ENCODE data around the gene FARSB. TPM values are rescaled to one million over a fixed set of nuclear protein-coding genes. Genes with fewer than 3 reads are reported as not detected.

Gene FARSB
- polyA plus RNA-seq, 1 donor from 2014 or later = 15.2 TPM

GRCh38 chr2:222672068-222672401, 16.1 kb upstream of the FARSB start:
- H4K20me1 ChIP-seq (ENCODE audit: insufficient read depth) = no peaks in the 10 kb centered on the region
- no peaks in the 10 kb centered on the region for H3K79me2 ChIP-seq (replicated peaks; ENCODE audit: insufficient read depth, low read length)
- peaks cover 31% of the 10 kb centered on the region for H3K27me3 ChIP-seq (ENCODE audit: insufficient read depth, low read depth, low read length)
- no peaks in the 10 kb centered on the region for H3K9me3 ChIP-seq (ENCODE audit: low read length)
- no peaks in the 10 kb centered on the region for H3F3A ChIP-seq (ENCODE audit: insufficient read depth, low read length, poor library complexity, severe bottlenecking)
- no peak overlapping the region for H3K9ac ChIP-seq (ENCODE audit: low read length)
- no peaks in the 10 kb centered on the region for H3K9me2 ChIP-seq (ENCODE audit: insufficient read depth, low read length)
- TF ChIP-seq MXI1 (conservative IDR thresholded peaks at IDR 0.05; ENCODE audit: poor library complexity, severe bottlenecking) (no peak), EZH2 (IDR thresholded peaks at IDR 0.05; ENCODE audit: borderline replicate concordance, insufficient read depth, low read length, poor library complexity, severe bottlenecking) (no peak), SMC3 (conservative IDR thresholded peaks at IDR 0.05; ENCODE audit: poor library complexity) (no peak), EP300 (conservative IDR thresholded peaks at IDR 0.05; ENCODE audit: poor library complexity, severe bottlenecking) (no peak), RAD21 (conservative IDR thresholded peaks at IDR 0.05) (no peak), POLR2AphosphoS5 (IDR thresholded peaks at IDR 0.05) (no peak), TAF1 (IDR thresholded peaks at IDR 0.05; ENCODE audit: low read depth) (no peak)
- TF ChIP-seq, protein P1, sequence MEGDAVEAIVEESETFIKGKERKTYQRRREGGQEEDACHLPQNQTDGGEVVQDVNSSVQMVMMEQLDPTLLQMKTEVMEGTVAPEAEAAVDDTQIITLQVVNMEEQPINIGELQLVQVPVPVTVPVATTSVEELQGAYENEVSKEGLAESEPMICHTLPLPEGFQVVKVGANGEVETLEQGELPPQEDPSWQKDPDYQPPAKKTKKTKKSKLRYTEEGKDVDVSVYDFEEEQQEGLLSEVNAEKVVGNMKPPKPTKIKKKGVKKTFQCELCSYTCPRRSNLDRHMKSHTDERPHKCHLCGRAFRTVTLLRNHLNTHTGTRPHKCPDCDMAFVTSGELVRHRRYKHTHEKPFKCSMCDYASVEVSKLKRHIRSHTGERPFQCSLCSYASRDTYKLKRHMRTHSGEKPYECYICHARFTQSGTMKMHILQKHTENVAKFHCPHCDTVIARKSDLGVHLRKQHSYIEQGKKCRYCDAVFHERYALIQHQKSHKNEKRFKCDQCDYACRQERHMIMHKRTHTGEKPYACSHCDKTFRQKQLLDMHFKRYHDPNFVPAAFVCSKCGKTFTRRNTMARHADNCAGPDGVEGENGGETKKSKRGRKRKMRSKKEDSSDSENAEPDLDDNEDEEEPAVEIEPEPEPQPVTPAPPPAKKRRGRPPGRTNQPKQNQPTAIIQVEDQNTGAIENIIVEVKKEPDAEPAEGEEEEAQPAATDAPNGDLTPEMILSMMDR (IDR thresholded peaks at IDR 0.05; ENCODE audit: poor library complexity, severe bottlenecking) = no peak
- TF ChIP-seq, protein P2, sequence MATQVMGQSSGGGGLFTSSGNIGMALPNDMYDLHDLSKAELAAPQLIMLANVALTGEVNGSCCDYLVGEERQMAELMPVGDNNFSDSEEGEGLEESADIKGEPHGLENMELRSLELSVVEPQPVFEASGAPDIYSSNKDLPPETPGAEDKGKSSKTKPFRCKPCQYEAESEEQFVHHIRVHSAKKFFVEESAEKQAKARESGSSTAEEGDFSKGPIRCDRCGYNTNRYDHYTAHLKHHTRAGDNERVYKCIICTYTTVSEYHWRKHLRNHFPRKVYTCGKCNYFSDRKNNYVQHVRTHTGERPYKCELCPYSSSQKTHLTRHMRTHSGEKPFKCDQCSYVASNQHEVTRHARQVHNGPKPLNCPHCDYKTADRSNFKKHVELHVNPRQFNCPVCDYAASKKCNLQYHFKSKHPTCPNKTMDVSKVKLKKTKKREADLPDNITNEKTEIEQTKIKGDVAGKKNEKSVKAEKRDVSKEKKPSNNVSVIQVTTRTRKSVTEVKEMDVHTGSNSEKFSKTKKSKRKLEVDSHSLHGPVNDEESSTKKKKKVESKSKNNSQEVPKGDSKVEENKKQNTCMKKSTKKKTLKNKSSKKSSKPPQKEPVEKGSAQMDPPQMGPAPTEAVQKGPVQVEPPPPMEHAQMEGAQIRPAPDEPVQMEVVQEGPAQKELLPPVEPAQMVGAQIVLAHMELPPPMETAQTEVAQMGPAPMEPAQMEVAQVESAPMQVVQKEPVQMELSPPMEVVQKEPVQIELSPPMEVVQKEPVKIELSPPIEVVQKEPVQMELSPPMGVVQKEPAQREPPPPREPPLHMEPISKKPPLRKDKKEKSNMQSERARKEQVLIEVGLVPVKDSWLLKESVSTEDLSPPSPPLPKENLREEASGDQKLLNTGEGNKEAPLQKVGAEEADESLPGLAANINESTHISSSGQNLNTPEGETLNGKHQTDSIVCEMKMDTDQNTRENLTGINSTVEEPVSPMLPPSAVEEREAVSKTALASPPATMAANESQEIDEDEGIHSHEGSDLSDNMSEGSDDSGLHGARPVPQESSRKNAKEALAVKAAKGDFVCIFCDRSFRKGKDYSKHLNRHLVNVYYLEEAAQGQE (IDR thresholded peaks at IDR 0.05; ENCODE audit: borderline replicate concordance) = no peak
- H3K4me2 ChIP-seq (ENCODE audit: low read length) = no peak overlapping the region
- no peak overlapping the region for H2AFZ ChIP-seq (ENCODE audit: low read depth, low read length)
- H3K36me3 ChIP-seq (ENCODE audit: insufficient read depth, low read length) = no peaks in the 10 kb centered on the region
- H3K4me3 ChIP-seq (ENCODE audit: low read length) = peak overlapping the region; percentile 64
- H3K27ac ChIP-seq (ENCODE audit: low read length) = no peak overlapping the region

DNA sequence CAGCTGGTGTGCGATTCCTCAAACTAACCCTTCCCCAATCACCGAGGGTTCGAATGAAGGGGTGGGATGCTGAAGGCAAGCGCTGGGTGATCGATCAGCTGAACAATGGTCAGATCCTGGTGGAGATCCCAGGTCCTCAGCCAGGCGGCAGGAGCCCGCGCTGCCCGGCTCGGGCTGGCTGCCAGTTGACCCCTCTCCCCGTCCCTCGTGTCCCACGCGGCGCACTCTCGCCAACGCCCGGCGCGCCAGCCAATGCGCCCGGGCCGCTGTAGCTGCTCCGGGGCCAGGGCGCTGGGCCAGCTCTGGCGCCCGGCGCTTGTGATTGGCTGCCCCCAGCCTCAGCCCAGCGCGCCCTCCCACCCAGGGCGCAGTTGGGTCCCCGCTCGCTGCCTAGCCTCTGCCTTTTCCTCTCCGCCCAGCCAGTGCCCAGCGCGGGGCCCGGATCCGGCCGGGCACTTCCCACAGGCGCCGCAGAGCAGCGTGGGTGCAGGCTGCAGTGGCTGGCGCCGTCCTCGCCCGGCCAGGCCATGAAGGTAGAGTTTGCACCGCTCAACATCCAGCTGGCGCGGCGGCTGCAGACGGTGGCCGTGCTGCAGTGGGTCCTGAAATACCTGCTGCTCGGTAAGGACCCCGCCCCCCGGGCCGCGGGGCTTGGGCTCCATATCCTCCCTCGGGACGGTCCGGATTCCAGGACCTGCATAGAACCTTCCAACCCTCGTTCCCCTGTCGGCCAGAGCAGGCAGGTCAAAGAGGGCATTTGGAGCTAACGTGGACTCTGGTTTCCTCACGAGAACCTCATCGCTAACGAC, 15.6 kb upstream of the FARSB start, which contains the start of gene MOGAT1:
TSS of gene MOGAT1 (plus strand) at position 400 of the 809 bp plus-strand sequence. CDS start at position 528, 128 bp downstream.
- no peaks in the 10 kb centered on the region for H4K20me1 ChIP-seq (ENCODE audit: insufficient read depth)
- no peak within 1 kb of the TSS for H3K9ac ChIP-seq (ENCODE audit: low read length)
- TF ChIP-seq MXI1 (conservative IDR thresholded peaks at IDR 0.05; ENCODE audit: poor library complexity, severe bottlenecking) = no peak
- no peak for TF ChIP-seq EP300 (conservative IDR thresholded peaks at IDR 0.05; ENCODE audit: poor library complexity, severe bottlenecking)
- no peak for TF ChIP-seq TAF1 (IDR thresholded peaks at IDR 0.05; ENCODE audit: low read depth)
- TF ChIP-seq, protein P1 (IDR thresholded peaks at IDR 0.05; ENCODE audit: poor library complexity, severe bottlenecking) = no peak
- TF ChIP-seq, protein P2 (IDR thresholded peaks at IDR 0.05; ENCODE audit: borderline replicate concordance) = no peak
- TF ChIP-seq EZH2 (IDR thresholded peaks at IDR 0.05; ENCODE audit: borderline replicate concordance, insufficient read depth, low read length, poor library complexity, severe bottlenecking) = no peak
- TF ChIP-seq POLR2AphosphoS5 (IDR thresholded peaks at IDR 0.05) = no peak
- TF ChIP-seq RAD21 (conservative IDR thresholded peaks at IDR 0.05) = no peak
- TF ChIP-seq SMC3 (conservative IDR thresholded peaks at IDR 0.05; ENCODE audit: poor library complexity) = no peak
- no peak within 1 kb of the TSS for H3K27ac ChIP-seq (ENCODE audit: low read length)
- H3F3A ChIP-seq (ENCODE audit: insufficient read depth, low read length, poor library complexity, severe bottlenecking) = no peaks in the 10 kb centered on the region
- no peak within 1 kb of the TSS for H3K4me2 ChIP-seq (ENCODE audit: low read length)
- H3K27me3 ChIP-seq (ENCODE audit: insufficient read depth, low read depth, low read length) = peaks cover 31% of the 10 kb centered on the region
- H3K79me2 ChIP-seq (replicated peaks; ENCODE audit: insufficient read depth, low read length) = no peaks in the 10 kb centered on the region
- no peaks in the 10 kb centered on the region for H3K9me3 ChIP-seq (ENCODE audit: low read length)
- no peak within 1 kb of the TSS for H2AFZ ChIP-seq (ENCODE audit: low read depth, low read length)
- H3K4me3 ChIP-seq (ENCODE audit: low read length) = peak within 1 kb of the TSS; percentile 64
- no peaks in the 10 kb centered on the region for H3K9me2 ChIP-seq (ENCODE audit: insufficient read depth, low read length)
- H3K36me3 ChIP-seq (ENCODE audit: insufficient read depth, low read length) = no peaks in the 10 kb centered on the region

Measured in neural cell (in vitro differentiated cells).